HL-60/S4 (cell line): Measurements from ENCODE around the gene PLA2G2F.
"Not testable (repeated sequence)": the region's sequence is repeated elsewhere in the genome, so short reads cannot be mapped to it uniquely, and the experiment has no call there.

ENCODE experiments used
- in situ Hi-C: fragments of 300-500 bp; cut with MboI; formaldehyde crosslinking; loops from 2 replicates; pipeline ENCODE4 v1.14.3; 2022; ENCODE audit warnings: low sequenced_read_pairs

PLA2G2F gene

GRCh38 chr1:20114021-20114648, 25.0 kb upstream of the PLA2G2F start:
- in situ Hi-C loops: no loop called here

DNA sequence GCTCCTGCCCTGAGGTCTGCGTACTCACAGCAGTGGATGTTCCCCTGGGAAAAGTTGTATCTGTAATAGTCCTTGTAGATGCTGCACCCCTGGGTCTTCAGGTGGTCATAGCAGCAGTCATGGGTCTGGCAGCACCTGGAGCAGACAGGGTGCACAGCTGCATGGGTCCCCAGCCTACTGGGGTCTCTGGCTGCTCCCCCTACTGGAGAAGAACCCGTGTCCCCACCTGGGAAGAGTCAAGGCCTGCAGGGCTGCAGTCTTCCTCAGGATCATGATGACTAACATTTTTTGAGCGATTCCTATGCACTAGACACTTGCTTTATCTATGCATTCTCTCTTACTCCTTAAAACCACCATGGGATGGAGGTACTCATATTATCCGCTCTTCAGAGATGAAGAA, 23.6 kb upstream of the PLA2G2F start:
- in situ Hi-C loops: no loop called here

DNA sequence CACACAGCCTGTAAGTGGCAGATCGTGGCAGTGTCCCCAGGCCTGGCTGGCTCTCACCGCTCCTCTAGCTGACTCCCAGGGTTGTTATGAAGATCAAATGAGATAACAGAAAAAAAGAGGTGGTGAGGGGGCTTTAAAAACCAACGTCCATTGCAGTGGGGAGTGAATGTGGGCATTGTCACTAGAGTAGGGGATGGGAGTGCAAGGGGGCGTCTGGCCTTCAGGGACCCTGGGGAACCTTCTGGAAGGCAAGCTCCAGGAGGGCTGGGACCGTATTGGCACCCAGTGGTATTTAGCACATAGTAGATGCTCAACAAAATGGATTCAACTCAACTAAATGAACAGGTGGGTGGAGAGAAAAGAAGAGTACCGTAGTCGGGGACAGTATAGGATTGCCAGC, 23.2 kb upstream of the PLA2G2F start:
- in situ Hi-C loops: no loop called here

GRCh38 chr1:20117236-20117635, 21.9 kb upstream of the PLA2G2F start:
- in situ Hi-C loops: no loop called here

DNA sequence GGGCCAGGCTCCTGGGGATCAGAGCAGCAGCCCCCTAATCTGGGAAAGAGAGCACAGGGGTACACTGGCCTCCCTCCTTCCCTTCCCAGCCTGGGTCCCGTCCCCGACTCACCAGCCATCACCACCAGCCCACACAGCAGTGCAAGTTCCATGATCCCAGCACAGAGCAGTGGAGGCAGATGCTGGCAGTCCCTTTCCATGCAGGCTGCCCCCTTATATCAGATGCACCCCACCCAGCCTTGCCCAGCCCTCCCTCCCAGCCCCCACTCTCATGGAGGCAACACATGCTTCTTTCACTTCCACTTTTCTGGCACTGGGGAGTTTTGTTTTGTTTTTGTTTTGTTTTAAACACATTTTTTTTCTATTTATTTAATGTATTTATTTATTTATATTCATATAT, 19.8 kb upstream of the PLA2G2F start, which contains the start of gene PLA2G2D:
Gene PLA2G2D (minus strand): TSS at position 190 of the 400 bp plus-strand sequence. CDS start 38 bp downstream, at position 152.
- in situ Hi-C loops: no loop called here

DNA sequence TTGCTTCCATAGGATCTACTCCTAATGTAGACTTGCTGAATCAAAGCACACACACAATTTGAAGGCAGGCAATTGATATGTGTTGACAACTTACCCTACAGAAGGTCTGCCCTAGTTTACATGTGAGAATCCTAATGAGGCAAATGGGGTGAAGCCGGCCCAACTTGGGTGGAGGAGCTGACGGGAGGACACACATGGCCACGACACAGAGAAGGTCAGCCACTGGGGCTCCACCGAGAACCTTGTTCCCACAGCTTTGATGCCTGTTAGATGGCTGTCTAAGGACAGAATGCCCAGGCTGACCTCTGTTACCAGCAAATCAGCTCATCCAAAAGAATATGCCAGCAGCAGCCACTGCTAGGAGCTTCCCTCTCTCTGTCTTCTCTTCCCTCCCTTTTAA, 18.3 kb upstream of the PLA2G2F start:
- in situ Hi-C loops: no loop called here

DNA sequence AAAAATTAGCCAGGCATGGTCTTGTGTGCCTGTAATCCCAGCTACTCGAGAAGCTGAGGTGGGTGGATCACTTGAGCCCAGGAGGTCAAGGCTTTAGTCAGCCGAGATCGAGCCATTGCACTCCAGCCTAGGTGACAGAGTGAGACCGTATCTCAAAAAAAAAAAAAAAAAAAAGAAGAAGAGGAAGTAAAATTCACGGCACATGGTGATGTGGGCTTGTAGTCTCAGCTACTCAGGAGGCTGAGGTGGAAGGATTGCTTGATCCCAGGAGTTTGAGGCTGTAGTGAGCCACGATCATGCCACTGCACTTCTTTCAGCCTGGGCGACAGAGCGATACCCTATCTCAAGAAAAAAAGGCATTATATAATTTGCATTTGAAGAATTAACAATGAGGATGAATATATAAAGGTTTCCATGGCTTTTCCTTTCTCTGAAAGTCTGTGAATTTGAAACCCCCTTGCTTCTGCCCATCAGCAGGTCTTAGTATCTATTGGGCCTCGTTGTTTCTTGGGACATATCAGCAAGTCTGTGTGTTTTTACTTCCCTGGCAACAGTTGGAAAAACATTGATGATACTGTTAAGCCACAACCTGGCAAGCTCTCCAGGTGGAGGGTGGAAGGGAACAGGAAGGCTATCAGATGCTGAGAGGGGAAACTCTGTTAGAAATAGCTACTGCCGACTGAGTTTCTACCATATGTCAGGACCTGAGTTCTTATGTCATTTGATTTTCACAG, 15.2 kb upstream of the PLA2G2F start:
- in situ Hi-C loops: no loop called here

DNA sequence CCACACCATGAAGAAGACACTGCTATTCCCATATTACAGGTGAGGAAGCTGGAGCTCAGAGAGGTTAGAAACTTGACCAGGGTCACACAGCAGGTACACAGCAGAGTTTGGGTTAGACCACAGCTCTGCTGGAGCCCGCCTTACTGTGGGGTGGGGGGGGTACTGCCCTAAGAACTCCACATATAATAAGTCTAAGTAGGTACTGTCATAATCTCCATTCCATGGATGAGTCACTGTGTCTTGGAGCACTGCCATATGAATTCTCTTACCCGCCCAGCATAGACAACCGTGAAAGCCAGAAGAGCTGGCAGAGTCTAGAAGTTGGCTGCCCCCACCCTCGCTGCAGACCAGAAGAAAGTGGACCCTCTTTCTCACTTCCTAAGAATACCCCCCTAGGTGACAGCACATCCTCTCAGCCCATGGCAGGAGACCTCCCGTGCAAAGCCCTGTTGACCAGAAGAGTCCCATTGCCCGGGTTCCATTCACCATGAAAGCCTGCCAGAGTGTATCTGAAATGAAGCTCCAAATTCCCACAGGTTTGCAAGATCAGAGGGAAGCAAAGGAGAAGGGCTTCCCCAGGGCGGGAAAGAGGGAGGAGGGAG, 14.6 kb upstream of the PLA2G2F start:
- in situ Hi-C loops: no loop called here

- in situ Hi-C loops: no loop called here
These were observed 14.0 kb upstream of the PLA2G2F start for GRCh38 chr1:20125100-20125499.

DNA sequence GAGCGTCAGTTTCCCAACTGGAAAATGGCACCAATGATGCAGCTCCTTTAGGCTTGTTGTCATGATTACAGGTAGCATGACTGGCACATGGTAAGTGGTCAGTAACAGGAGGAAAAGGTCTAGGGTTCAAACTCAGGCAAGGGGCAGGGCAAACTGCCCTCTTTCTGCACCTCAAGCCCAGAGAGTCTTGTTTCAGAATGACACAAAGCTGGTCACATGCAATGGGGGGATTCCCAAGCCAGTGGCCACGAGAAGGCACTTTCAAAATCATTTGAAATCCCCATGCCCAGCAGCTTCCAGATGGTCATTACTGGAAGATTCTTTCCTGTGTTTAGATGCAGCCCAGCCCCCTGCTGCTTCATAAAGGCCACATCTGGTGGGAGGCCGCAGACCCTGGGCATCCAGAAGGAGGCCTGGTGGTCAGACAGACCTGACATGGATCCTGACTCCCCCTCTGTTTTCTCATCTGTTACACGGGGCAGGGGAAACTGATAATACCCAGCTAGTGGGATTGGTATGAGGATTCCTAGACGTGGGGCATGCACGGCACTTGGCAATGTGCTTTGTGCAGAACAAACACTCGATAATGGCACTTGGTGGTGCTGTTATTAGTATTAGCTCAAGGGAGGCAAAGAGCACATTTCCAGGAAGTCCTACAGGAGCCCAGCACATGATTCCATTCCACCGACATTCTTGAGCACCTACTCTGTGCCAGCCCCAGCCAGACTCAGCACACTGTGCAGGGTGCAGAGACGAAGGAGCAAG, 12.9 kb upstream of the PLA2G2F start:
- in situ Hi-C loops: no loop called here

DNA sequence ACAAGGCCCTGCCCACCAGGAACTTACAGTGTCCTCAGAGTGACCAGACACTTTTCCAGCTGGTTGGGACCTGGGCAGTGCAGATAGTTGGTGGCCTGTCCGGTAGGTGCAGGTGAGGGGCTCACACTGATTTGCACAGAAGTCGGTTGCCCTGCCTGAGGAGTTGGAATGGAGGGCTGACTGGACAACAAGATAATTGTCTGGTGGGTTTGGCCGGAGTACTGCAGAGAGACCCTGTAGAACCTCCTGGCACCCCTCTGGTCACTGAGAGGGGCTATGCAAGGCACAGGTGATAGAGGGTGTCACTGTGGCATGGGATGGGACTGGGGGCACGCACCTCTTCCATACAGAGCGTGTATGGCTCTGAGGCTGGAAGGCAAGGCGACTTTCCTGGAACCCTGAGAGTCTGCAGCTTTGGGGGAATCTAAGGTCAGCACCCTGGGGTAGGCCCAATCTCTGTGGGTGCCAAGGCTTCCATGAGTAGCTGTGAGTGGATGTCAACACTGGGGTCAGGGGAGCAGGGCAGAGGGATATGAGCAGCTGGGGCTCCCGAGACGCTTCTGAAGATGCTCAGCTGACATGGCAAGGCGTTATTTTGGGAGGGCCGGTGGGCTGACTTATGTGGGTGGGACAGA, 12.2 kb upstream of the PLA2G2F start:
- in situ Hi-C loops: no loop called here

DNA sequence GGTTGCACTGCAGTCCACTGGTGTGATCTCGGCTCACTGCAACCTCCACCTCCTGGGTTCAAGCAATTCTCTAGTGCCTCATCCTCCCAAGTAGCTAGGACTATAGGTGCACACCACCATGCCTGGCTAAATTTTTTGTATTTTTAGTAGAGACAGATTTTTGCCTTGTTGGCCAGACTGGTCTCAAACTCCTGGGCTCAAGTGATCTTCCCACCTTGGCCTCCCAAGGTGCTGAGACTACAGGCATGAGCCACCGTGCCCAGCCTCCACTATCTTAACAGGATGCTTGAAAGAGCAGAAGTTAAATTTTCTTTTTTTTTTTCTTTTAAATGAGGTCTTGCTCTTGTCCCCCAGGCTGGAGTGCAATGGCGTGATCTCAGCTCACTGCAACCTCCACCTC, 8.6 kb upstream of the PLA2G2F start:
- in situ Hi-C loops: not testable (repeated sequence)

GRCh38 chr1:20134995-20135394, 4.1 kb upstream of the PLA2G2F start:
- in situ Hi-C loops: no loop called here

GRCh38 chr1:20136249-20136648, 2.9 kb upstream of the PLA2G2F start:
- in situ Hi-C loops: no loop called here

GRCh38 chr1:20137055-20137454, 2.1 kb upstream of the PLA2G2F start:
- in situ Hi-C loops: no loop called here

- in situ Hi-C loops: no loop called here
These were observed 1.5 kb upstream of the PLA2G2F start for GRCh38 chr1:20137604-20138003.

DNA sequence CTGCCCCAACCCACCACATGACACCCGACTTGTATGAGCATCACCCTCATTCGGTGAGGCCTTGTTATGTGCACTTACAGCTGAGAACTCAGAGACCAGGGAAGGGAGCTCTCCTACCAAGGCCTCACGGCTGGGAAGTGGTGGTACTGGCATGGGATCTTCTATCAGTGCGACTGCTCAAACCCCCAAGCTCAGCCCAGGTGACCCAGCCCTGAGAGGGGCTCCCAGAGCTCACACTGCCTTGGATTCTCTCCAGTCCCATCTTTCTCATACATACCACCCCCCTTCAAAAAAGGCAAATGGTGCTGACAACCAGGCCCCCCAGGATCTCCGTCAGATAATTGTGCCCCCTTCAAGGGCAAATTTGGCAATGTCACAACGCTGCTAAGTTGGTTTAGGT, 777 bp upstream of the PLA2G2F start:
- in situ Hi-C loops: no loop called here

DNA sequence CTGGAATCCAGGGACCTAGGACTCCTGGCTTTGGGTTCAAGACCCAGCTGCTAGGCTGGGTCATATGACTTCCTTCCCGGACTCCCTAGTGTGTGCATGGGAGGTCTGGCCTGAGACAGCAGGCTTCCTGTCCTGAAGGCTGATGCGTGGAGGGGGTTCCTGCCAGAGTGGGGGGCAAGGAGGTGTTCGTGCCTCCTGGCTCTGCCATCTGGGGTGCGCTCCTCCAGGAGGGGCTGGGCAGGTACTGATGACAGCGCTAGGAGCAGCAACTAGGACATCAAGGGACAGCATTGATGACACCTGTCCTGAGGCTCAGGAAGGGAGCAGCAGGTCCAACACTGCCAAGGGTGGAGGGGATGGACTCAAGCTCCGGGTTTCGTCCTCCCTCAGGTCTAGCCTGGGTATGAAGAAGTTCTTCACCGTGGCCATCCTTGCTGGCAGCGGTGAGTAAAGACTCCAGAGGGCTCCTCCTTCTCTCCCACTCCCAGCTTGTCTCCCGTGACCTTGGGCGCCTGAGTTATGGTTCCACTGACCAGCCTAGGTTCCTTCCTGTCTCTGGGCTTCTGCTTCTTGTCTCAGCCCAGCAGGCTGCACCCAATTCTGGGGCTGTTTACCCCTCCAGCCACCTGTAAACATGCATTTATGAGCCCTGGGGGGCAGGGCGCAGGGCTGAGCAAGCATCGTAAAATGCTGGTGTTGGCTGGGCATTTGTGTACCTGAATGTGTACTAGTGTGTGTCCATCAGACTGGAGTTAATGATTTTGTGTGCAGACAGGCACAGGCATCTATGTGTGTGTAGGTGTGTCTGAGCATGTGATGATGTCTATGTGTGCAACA, 871 bp downstream of the PLA2G2F start:
- in situ Hi-C loops: no loop called here

DNA sequence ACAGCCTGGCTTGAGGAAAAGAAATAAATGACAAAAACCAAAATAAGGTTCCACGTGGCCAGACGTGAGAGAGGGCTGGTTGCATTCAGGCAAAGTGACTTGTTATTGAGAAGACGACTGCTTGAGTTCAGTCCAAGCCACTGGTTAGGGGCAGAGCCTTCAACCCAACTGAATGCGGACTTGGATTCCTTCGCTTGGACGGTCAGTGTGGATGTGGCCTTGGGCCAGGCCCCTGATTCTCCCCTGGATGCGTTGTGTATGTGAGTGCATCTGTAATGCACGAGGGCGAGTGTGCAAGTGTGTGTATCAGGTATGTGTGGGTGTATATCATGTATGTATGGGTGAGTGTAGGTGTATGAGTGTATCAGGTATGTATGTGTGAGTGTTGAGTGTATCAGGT, 1.9 kb downstream of the PLA2G2F start:
- in situ Hi-C loops: no loop called here

GRCh38 chr1:20141466-20141865, 2.3 kb downstream of the PLA2G2F start:
- in situ Hi-C loops: no loop called here
